Tibial nerve (tissue), 4 donors: ENCODE measurements around the gene TRIM37. TPM values are rescaled to one million over a fixed set of nuclear protein-coding genes. Genes with fewer than 3 reads are reported as not detected.

Source experiments
- DNase-seq, 2 donors: peaks; one replicate each; pipeline ENCODE4 v3.0.0-alpha.2; 2019; ENCODE audit warnings: low spot score in 2 of 2
- H3K27ac ChIP-seq, 4 donors: fragments of 200-600 bp; sonication (generic) in 3 of 4; one replicate each; pipeline ENCODE4 v1.5.1; 2017 to 2019; ENCODE audit warnings: mild to moderate bottlenecking in 1 of 4
- H3K27me3 ChIP-seq, 2 donors: fragments of 200-600 bp; sonication (generic) in 1 of 2; one replicate each; pipeline versions ENCODE4 v1.5.1 to v1.6.0; 2017 to 2019
- H3K36me3 ChIP-seq, 3 donors: fragments of 200-600 bp; sonication (generic); one replicate each; pipeline ENCODE4 v1.5.1; 2018 to 2019
- H3K4me1 ChIP-seq, 4 donors: fragments of 200-600 bp; sonication (generic) in 3 of 4; one replicate each; pipeline ENCODE4 v1.5.1; 2017 to 2019
- H3K4me3 ChIP-seq, 4 donors: fragments of 200-600 bp; sonication (generic) in 3 of 4; one replicate each; pipeline ENCODE4 v1.5.1; 2017 to 2019; ENCODE audit warnings: mild to moderate bottlenecking in 1 of 4, moderate library complexity in 1 of 4
- H3K9me3 ChIP-seq, 4 donors: fragments of 200-600 bp; sonication (generic) in 3 of 4; one replicate each; pipeline ENCODE4 v1.5.1; 2017 to 2019
- CTCF ChIP-seq, 5 experiments: fragments of 200-600 bp in 3 of 5; fragments of 450-650 bp in 2 of 5; sonication (generic) in 3 of 5; IDR thresholded peaks; one replicate each; pipeline ENCODE4 v1.5.1; 2016 to 2019; ENCODE audit warnings: antibody characterized with exemption in 5 of 5, mild to moderate bottlenecking in 3 of 5, moderate library complexity in 2 of 5
- EP300 ChIP-seq, 2 donors: sonication (generic); formaldehyde crosslinking; IDR thresholded peaks; one replicate each; pipeline ENCODE4 v1.6.1; 2017; ENCODE audit warnings: antibody characterized with exemption in 2 of 2, mild to moderate bottlenecking in 1 of 2
- POLR2A ChIP-seq, 2 donors: fragments of 450-650 bp; IDR thresholded peaks; one replicate each; pipeline ENCODE4 v1.6.1; 2017; ENCODE audit warnings: antibody characterized with exemption in 2 of 2, mild to moderate bottlenecking in 2 of 2, moderate library complexity in 2 of 2
- WGBS, 2 donors: methylation state at CpG; one replicate each; pipeline ENCODE4 v1.1.5; 2018; 5-methylcytosine and 5-hydroxymethylcytosine counted together
- total RNA-seq, 4 donors: library from RNA; depleted of rRNA; stranded (reverse); fragments of >200 nt; gene quantifications; one replicate each; pipeline ENCODE4 v1.1.0, GENCODE V29; 2016

TRIM37 gene
- total RNA-seq, 4 donors from 2014 or later, result 18.2 to 25.8 (median 21.7) TPM

- no peaks in the 10 kb centered on the region for H3K27me3 ChIP-seq
- H3K9me3 ChIP-seq, result no peaks in the 10 kb centered on the region
- peak overlapping the region in 2 of 4 donors; percentile 29 to 62 for H3K27ac ChIP-seq
- no peak for TF ChIP-seq EP300 (IDR thresholded peaks at IDR 0.05)
- no peak for TF ChIP-seq CTCF (IDR thresholded peaks at IDR 0.05)
- no peak for TF ChIP-seq POLR2A (IDR thresholded peaks at IDR 0.05)
- H3K36me3 ChIP-seq, result peaks cover 0 to 4% (median 0%) of the 10 kb centered on the region in 3 donors
- no peak overlapping the region for H3K4me3 ChIP-seq
- 50 to 61% methylated on average over 1 of the region's 1 CpG for WGBS, 2 donors
- H3K4me1 ChIP-seq, result peaks cover 0 to 17% (median 0%) of the 10 kb centered on the region in 4 donors
- peak in 1 of 2 donors; percentile 13 for DNase-seq
These were observed 80.3 kb downstream of the TRIM37 start for GRCh38 chr17:59026176-59026939.

GRCh38 chr17:59024916-59025315 lies 81.8 kb downstream of the TRIM37 start:
- H3K27ac ChIP-seq, result no peak overlapping the region
- no peak for DNase-seq
- TF ChIP-seq CTCF (IDR thresholded peaks at IDR 0.05), result no peak
- TF ChIP-seq EP300 (IDR thresholded peaks at IDR 0.05), result no peak
- no peak for TF ChIP-seq POLR2A (IDR thresholded peaks at IDR 0.05)
- peaks cover 0 to 17% (median 0%) of the 10 kb centered on the region in 4 donors for H3K4me1 ChIP-seq
- no peak overlapping the region for H3K4me3 ChIP-seq
- 91 to 94% methylated on average over 2 of the region's 2 CpGs for WGBS, 2 donors
- H3K9me3 ChIP-seq, result no peaks in the 10 kb centered on the region
- H3K27me3 ChIP-seq, result no peaks in the 10 kb centered on the region
- H3K36me3 ChIP-seq, result peaks cover 0 to 10% (median 0%) of the 10 kb centered on the region in 3 donors

GRCh38 chr17:59018019-59018418 lies 88.7 kb downstream of the TRIM37 start:
- TF ChIP-seq POLR2A (IDR thresholded peaks at IDR 0.05) (no peak), EP300 (IDR thresholded peaks at IDR 0.05) (no peak)

GRCh38 chr17:59011975-59012374 lies 94.7 kb downstream of the TRIM37 start:
- 94 to 95% methylated on average over 2 of the region's 2 CpGs for WGBS, 2 donors
- no peak for DNase-seq
- Histone ChIP-seq H3K27me3 (no peaks in the 10 kb centered on the region), H3K36me3 (peaks cover 0 to 60% (median 0%) of the 10 kb centered on the region in 3 donors), H3K27ac (no peak overlapping the region), H3K4me3 (no peak overlapping the region), H3K4me1 (no peaks in the 10 kb centered on the region), H3K9me3 (no peaks in the 10 kb centered on the region)
- no peak for TF ChIP-seq CTCF (IDR thresholded peaks at IDR 0.05)
- no peak for TF ChIP-seq POLR2A (IDR thresholded peaks at IDR 0.05)
- TF ChIP-seq EP300 (IDR thresholded peaks at IDR 0.05), result no peak

More at GRCh38 chr17:59018019-59018418, 88.7 kb downstream of the TRIM37 start:
- 78 to 80% methylated on average over 1 of the region's 1 CpG for WGBS, 2 donors
- H3K4me1 ChIP-seq, result no peaks in the 10 kb centered on the region
- DNase-seq, result no peak
- no peaks in the 10 kb centered on the region for H3K27me3 ChIP-seq
- H3K36me3 ChIP-seq, result peaks cover 0 to 41% (median 0%) of the 10 kb centered on the region in 3 donors
- H3K9me3 ChIP-seq, result no peaks in the 10 kb centered on the region
- H3K27ac ChIP-seq, result no peak overlapping the region
- H3K4me3 ChIP-seq, result no peak overlapping the region

GRCh38 chr17:59010026-59010425 lies 96.7 kb downstream of the TRIM37 start:
- TF ChIP-seq POLR2A (IDR thresholded peaks at IDR 0.05) (no peak), EP300 (IDR thresholded peaks at IDR 0.05) (no peak), CTCF (IDR thresholded peaks at IDR 0.05) (no peak)
- H3K4me1 ChIP-seq, result no peaks in the 10 kb centered on the region
- no peak overlapping the region for H3K4me3 ChIP-seq
- DNase-seq, result no peak
- H3K27me3 ChIP-seq, result no peaks in the 10 kb centered on the region
- WGBS, 2 donors, result 98 to 99% methylated on average over 2 of the region's 2 CpGs
- H3K36me3 ChIP-seq, result peaks cover 0 to 45% (median 0%) of the 10 kb centered on the region in 3 donors
- H3K27ac ChIP-seq, result no peak overlapping the region
- H3K9me3 ChIP-seq, result no peaks in the 10 kb centered on the region
